WTC11 (cell line): ENCODE data around the gene PMS1. TPM values are rescaled to one million over a fixed set of nuclear protein-coding genes. Genes with fewer than 3 reads are reported as not detected.
A peak's percentile ranks its signal among the peaks of the same experiment; 100 is the strongest.

Experiments used
- ATAC-seq: fragments of 200-7000 bp; cut with Tn5 transposase; 2 replicates; pipeline ENCODE4 v1.10.0; 2021; ENCODE audit warnings: mild to moderate bottlenecking, moderate library complexity
- CTCF ChIA-PET: fragments of 300-600 bp; sonication (Branson Sonifier 250); formaldehyde crosslinking; loops from one replicate; lab custom pipeline; 2021; ENCODE audit warnings: antibody characterized with exemption; lab: Charles Lee
- POLR2A ChIA-PET: fragments of 350-600 bp; sonication (Branson Sonifier 250); formaldehyde crosslinking; loops from one replicate; lab custom pipeline; 2021; ENCODE audit warnings: antibody characterized with exemption; lab: Charles Lee
- DNase-seq: peaks from one replicate; pipeline ENCODE4 v3.0.0; 2021; ENCODE audit warnings: low spot score
- H3K27ac Mint-ChIP-seq: 2 replicates; pipeline ENCODE4 v1.8.0; 2021; ENCODE audit warnings: mixed read lengths
- H3K27me3 Mint-ChIP-seq: 2 replicates; pipeline ENCODE4 v1.8.0; 2021; ENCODE audit warnings: low read depth, mild to moderate bottlenecking, moderate library complexity, mixed read lengths
- H3K36me3 Mint-ChIP-seq: 2 replicates; pipeline ENCODE4 v1.8.0; 2021; ENCODE audit warnings: mixed read lengths
- H3K4me1 Mint-ChIP-seq: 2 replicates; pipeline ENCODE4 v1.8.0; 2022; ENCODE audit warnings: mixed read lengths
- H3K4me3 Mint-ChIP-seq: 2 replicates; pipeline ENCODE4 v1.8.0; 2021; ENCODE audit warnings: mild to moderate bottlenecking, moderate library complexity, mixed read lengths
- H3K9me3 Mint-ChIP-seq: 2 replicates; pipeline ENCODE4 v1.8.0; 2021; ENCODE audit warnings: mixed read lengths
- CBFB ChIP-seq: sonication (generic); formaldehyde crosslinking; IDR thresholded peaks from 2 replicates; pipeline ENCODE4 v1.8.1; 2022; ENCODE audit warnings: mild to moderate bottlenecking, low read depth, missing genetic modification reagents
- CREM ChIP-seq: sonication (generic); formaldehyde crosslinking; IDR thresholded peaks from 2 replicates; pipeline ENCODE4 v1.8.1; 2022; ENCODE audit warnings: mild to moderate bottlenecking, missing genetic modification reagents, moderate library complexity
- GTF2I ChIP-seq: fragments of 250-450 bp; sonication (Bioruptor Pico); conservative IDR thresholded peaks from 2 replicates; pipeline ENCODE4 v1.4.0; 2021; ENCODE audit warnings: mild to moderate bottlenecking
- HMGA2 ChIP-seq: fragments of 250-450 bp; sonication (Bioruptor Pico); IDR thresholded peaks from 2 replicates; pipeline ENCODE4 v1.4.0; 2021; ENCODE audit warnings: mild to moderate bottlenecking, moderate library complexity
- IRF2 ChIP-seq: sonication (generic); formaldehyde crosslinking; IDR thresholded peaks from 2 replicates; pipeline ENCODE4 v1.8.0; 2022; ENCODE audit warnings: low read depth, missing genetic modification reagents, borderline replicate concordance
- JAZF1 ChIP-seq: fragments of 250-450 bp; sonication (Bioruptor Pico); IDR thresholded peaks from 2 replicates; pipeline ENCODE4 v1.9.0; 2021; ENCODE audit warnings: moderate library complexity, mild to moderate bottlenecking, inconsistent platforms
- RELA ChIP-seq: sonication (generic); formaldehyde crosslinking; IDR thresholded peaks from 2 replicates; pipeline ENCODE4 v1.8.1; 2022; ENCODE audit warnings: missing genetic modification reagents, mild to moderate bottlenecking, borderline replicate concordance
- SMAD3 ChIP-seq: sonication (generic); formaldehyde crosslinking; IDR thresholded peaks from 2 replicates; pipeline ENCODE4 v1.8.0; 2022; ENCODE audit warnings: missing genetic modification reagents, mild to moderate bottlenecking, borderline replicate concordance
- ZBTB21 ChIP-seq: sonication (generic); formaldehyde crosslinking; IDR thresholded peaks from 2 replicates; pipeline ENCODE4 v1.8.1; 2023; ENCODE audit warnings: mild to moderate bottlenecking, missing genetic modification reagents, borderline replicate concordance
- ZNF219 ChIP-seq: sonication (generic); formaldehyde crosslinking; IDR thresholded peaks from 2 replicates; pipeline ENCODE4 v1.8.0; 2023; ENCODE audit warnings: missing genetic modification reagents, mild to moderate bottlenecking, borderline replicate concordance
- ZNF232 ChIP-seq: sonication (generic); formaldehyde crosslinking; IDR thresholded peaks from 2 replicates; pipeline ENCODE4 v1.8.0; 2022; ENCODE audit warnings: mild to moderate bottlenecking, missing genetic modification reagents
- ZNF423 ChIP-seq: fragments of 250-450 bp; sonication (Bioruptor Pico); IDR thresholded peaks from 2 replicates; pipeline ENCODE4 v2.1.2; 2022; ENCODE audit warnings: mild to moderate bottlenecking, moderate library complexity
- ZNF671 ChIP-seq: fragments of 250-450 bp; sonication (Bioruptor Pico); IDR thresholded peaks from 2 replicates; pipeline ENCODE4 v1.8.0; 2021; ENCODE audit warnings: mild to moderate bottlenecking
- total RNA-seq: library from RNA; stranded (reverse); gene quantifications from 3 replicates; pipeline ENCODE4 v1.2.3, GENCODE V29; 2021
- TF ChIP-seq, protein P1 (sequence below): sonication (generic); formaldehyde crosslinking; IDR thresholded peaks from 2 replicates; pipeline ENCODE4 v1.8.1; 2022; ENCODE audit warnings: low read depth, mild to moderate bottlenecking, moderate library complexity, missing genetic modification reagents, borderline replicate concordance
- TF ChIP-seq, protein P2 (sequence below): sonication (generic); formaldehyde crosslinking; IDR thresholded peaks from 2 replicates; pipeline ENCODE4 v1.8.1; 2023; ENCODE audit warnings: mild to moderate bottlenecking, missing genetic modification reagents, moderate library complexity
- TF ChIP-seq, protein P3 (sequence below): sonication (generic); formaldehyde crosslinking; IDR thresholded peaks from 2 replicates; pipeline ENCODE4 v1.8.0; 2022; ENCODE audit warnings: mild to moderate bottlenecking, missing genetic modification reagents
- TF ChIP-seq, protein P4 (sequence below): sonication (generic); formaldehyde crosslinking; IDR thresholded peaks from 2 replicates; pipeline ENCODE4 v1.8.1; 2023; ENCODE audit warnings: mild to moderate bottlenecking, missing genetic modification reagents
- TF ChIP-seq, protein P5 (sequence below): sonication (generic); formaldehyde crosslinking; IDR thresholded peaks from 2 replicates; pipeline ENCODE4 v1.8.0; 2023; ENCODE audit warnings: missing genetic modification reagents, mild to moderate bottlenecking, borderline replicate concordance
- TF ChIP-seq, protein P6 (sequence below): sonication (generic); formaldehyde crosslinking; IDR thresholded peaks from 2 replicates; pipeline ENCODE4 v1.8.1; 2022; ENCODE audit warnings: mild to moderate bottlenecking, missing genetic modification reagents, moderate library complexity, borderline replicate concordance
- TF ChIP-seq, protein P7 (sequence below): sonication (generic); formaldehyde crosslinking; IDR thresholded peaks from 2 replicates; pipeline ENCODE4 v1.8.0; 2022; ENCODE audit warnings: mild to moderate bottlenecking, missing genetic modification reagents
- TF ChIP-seq, protein P8 (sequence below): sonication (generic); formaldehyde crosslinking; conservative IDR thresholded peaks from 2 replicates; pipeline ENCODE4 v1.8.1; 2023; ENCODE audit warnings: mild to moderate bottlenecking, low read depth, missing genetic modification reagents, moderate library complexity

PMS1 gene
- total RNA-seq, 1 experiment from 2014 or later = 49.8 TPM

DNA sequence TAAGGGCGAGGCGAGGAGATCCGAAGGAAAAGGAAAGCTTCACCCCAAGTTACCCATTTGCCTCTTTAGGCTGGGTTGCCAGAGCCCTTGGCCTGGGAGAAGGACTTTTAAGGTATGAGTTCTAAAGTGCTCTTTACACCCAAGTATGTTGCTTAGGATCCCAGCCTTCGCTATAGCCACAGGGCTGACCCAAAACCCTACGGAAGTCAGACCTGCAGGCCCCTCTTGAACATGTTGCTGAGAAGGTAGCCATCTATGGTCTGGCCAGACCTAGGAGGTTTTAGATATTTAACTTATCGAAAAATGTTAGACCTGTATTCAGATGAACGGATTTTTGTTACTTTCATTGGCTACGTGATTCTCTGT is 95.4 kb downstream of the PMS1 start (continued):
- TF ChIP-seq, protein P1, sequence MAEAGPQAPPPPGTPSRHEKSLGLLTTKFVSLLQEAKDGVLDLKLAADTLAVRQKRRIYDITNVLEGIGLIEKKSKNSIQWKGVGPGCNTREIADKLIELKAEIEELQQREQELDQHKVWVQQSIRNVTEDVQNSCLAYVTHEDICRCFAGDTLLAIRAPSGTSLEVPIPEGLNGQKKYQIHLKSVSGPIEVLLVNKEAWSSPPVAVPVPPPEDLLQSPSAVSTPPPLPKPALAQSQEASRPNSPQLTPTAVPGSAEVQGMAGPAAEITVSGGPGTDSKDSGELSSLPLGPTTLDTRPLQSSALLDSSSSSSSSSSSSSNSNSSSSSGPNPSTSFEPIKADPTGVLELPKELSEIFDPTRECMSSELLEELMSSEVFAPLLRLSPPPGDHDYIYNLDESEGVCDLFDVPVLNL (CRISPR knock-in tag) = no peak
- TF ChIP-seq SMAD3 (CRISPR knock-in tag) (no peak), IRF2 (CRISPR knock-in tag) (no peak), RELA (no peak), ZNF423 (CRISPR knock-in tag) (no peak)
- TF ChIP-seq, protein P2, sequence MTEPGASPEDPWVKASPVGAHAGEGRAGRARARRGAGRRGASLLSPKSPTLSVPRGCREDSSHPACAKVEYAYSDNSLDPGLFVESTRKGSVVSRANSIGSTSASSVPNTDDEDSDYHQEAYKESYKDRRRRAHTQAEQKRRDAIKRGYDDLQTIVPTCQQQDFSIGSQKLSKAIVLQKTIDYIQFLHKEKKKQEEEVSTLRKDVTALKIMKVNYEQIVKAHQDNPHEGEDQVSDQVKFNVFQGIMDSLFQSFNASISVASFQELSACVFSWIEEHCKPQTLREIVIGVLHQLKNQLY (CRISPR knock-in tag) = no peak

DNA sequence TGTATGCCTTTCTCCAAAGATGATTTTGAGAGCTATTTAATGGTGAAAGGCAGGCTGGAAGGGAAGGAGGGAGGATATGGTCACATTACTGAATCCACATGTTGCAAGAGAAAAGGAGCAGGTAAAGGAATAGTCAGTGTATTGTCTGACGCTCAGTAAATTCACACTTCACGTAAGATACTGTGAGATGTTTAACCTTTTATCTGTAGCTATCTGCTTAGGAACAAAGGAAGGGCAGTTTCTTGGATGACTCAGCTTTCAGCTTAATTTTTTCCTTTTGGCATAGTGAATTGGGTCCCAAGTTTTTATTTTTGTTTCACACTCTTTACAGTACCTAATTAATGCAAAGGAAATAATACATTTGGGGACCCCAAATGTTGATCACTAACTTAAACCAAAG is 96.2 kb downstream of the PMS1 start:
- POLR2A ChIA-PET = interaction anchor here (1.5 kb wide), 1 partner anchor 118 kb away, joined by 3 read pairs; the partner anchor contains the start of gene OSGEPL1
- Mint-ChIP-seq H3K9me3 (no peaks in the 10 kb centered on the region), H3K27me3 (no peaks in the 10 kb centered on the region), H3K27ac (peak overlapping the region; percentile 61), H3K36me3 (peaks cover 14% of the 10 kb centered on the region), H3K4me3 (no peak overlapping the region), H3K4me1 (peaks cover 12% of the 10 kb centered on the region)
- ATAC-seq (no peak), DNase-seq (no peak)
- CTCF ChIA-PET = no interaction called here
- TF ChIP-seq ZNF219 (no peak), JAZF1 (CRISPR knock-in tag) (no peak), ZBTB21 (no peak), ZNF232 (no peak), GTF2I (no peak), RELA (no peak), ZNF671 (CRISPR knock-in tag) (no peak), CREM (no peak), HMGA2 (CRISPR knock-in tag) (no peak), CBFB (CRISPR knock-in tag) (no peak)
- TF ChIP-seq, protein P3, sequence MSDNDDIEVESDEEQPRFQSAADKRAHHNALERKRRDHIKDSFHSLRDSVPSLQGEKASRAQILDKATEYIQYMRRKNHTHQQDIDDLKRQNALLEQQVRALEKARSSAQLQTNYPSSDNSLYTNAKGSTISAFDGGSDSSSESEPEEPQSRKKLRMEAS (CRISPR knock-in tag) = no peak
- TF ChIP-seq, protein P4, sequence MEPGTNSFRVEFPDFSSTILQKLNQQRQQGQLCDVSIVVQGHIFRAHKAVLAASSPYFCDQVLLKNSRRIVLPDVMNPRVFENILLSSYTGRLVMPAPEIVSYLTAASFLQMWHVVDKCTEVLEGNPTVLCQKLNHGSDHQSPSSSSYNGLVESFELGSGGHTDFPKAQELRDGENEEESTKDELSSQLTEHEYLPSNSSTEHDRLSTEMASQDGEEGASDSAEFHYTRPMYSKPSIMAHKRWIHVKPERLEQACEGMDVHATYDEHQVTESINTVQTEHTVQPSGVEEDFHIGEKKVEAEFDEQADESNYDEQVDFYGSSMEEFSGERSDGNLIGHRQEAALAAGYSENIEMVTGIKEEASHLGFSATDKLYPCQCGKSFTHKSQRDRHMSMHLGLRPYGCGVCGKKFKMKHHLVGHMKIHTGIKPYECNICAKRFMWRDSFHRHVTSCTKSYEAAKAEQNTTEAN (CRISPR knock-in tag) = no peak
- TF ChIP-seq, protein P5, sequence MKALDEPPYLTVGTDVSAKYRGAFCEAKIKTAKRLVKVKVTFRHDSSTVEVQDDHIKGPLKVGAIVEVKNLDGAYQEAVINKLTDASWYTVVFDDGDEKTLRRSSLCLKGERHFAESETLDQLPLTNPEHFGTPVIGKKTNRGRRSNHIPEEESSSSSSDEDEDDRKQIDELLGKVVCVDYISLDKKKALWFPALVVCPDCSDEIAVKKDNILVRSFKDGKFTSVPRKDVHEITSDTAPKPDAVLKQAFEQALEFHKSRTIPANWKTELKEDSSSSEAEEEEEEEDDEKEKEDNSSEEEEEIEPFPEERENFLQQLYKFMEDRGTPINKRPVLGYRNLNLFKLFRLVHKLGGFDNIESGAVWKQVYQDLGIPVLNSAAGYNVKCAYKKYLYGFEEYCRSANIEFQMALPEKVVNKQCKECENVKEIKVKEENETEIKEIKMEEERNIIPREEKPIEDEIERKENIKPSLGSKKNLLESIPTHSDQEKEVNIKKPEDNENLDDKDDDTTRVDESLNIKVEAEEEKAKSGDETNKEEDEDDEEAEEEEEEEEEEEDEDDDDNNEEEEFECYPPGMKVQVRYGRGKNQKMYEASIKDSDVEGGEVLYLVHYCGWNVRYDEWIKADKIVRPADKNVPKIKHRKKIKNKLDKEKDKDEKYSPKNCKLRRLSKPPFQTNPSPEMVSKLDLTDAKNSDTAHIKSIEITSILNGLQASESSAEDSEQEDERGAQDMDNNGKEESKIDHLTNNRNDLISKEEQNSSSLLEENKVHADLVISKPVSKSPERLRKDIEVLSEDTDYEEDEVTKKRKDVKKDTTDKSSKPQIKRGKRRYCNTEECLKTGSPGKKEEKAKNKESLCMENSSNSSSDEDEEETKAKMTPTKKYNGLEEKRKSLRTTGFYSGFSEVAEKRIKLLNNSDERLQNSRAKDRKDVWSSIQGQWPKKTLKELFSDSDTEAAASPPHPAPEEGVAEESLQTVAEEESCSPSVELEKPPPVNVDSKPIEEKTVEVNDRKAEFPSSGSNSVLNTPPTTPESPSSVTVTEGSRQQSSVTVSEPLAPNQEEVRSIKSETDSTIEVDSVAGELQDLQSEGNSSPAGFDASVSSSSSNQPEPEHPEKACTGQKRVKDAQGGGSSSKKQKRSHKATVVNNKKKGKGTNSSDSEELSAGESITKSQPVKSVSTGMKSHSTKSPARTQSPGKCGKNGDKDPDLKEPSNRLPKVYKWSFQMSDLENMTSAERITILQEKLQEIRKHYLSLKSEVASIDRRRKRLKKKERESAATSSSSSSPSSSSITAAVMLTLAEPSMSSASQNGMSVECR (CRISPR knock-in tag) = no peak
- TF ChIP-seq, protein P6, sequence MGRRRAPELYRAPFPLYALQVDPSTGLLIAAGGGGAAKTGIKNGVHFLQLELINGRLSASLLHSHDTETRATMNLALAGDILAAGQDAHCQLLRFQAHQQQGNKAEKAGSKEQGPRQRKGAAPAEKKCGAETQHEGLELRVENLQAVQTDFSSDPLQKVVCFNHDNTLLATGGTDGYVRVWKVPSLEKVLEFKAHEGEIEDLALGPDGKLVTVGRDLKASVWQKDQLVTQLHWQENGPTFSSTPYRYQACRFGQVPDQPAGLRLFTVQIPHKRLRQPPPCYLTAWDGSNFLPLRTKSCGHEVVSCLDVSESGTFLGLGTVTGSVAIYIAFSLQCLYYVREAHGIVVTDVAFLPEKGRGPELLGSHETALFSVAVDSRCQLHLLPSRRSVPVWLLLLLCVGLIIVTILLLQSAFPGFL (CRISPR knock-in tag) = no peak
- TF ChIP-seq, protein P1 (CRISPR knock-in tag) = no peak
- TF ChIP-seq, protein P7, sequence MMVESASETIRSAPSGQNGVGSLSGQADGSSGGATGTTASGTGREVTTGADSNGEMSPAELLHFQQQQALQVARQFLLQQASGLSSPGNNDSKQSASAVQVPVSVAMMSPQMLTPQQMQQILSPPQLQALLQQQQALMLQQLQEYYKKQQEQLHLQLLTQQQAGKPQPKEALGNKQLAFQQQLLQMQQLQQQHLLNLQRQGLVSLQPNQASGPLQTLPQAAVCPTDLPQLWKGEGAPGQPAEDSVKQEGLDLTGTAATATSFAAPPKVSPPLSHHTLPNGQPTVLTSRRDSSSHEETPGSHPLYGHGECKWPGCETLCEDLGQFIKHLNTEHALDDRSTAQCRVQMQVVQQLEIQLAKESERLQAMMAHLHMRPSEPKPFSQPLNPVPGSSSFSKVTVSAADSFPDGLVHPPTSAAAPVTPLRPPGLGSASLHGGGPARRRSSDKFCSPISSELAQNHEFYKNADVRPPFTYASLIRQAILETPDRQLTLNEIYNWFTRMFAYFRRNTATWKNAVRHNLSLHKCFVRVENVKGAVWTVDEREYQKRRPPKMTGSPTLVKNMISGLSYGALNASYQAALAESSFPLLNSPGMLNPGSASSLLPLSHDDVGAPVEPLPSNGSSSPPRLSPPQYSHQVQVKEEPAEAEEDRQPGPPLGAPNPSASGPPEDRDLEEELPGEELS (CRISPR knock-in tag) = no peak
- TF ChIP-seq, protein P8, sequence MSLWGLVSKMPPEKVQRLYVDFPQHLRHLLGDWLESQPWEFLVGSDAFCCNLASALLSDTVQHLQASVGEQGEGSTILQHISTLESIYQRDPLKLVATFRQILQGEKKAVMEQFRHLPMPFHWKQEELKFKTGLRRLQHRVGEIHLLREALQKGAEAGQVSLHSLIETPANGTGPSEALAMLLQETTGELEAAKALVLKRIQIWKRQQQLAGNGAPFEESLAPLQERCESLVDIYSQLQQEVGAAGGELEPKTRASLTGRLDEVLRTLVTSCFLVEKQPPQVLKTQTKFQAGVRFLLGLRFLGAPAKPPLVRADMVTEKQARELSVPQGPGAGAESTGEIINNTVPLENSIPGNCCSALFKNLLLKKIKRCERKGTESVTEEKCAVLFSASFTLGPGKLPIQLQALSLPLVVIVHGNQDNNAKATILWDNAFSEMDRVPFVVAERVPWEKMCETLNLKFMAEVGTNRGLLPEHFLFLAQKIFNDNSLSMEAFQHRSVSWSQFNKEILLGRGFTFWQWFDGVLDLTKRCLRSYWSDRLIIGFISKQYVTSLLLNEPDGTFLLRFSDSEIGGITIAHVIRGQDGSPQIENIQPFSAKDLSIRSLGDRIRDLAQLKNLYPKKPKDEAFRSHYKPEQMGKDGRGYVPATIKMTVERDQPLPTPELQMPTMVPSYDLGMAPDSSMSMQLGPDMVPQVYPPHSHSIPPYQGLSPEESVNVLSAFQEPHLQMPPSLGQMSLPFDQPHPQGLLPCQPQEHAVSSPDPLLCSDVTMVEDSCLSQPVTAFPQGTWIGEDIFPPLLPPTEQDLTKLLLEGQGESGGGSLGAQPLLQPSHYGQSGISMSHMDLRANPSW = no peak
